Fibroblast of skin of scalp (primary cell): ENCODE data around the gene ESYT1.

Experiments used
- DNase-seq: peaks from one replicate; pipeline ENCODE4 v3.0.0-alpha.2; 2013

The ESYT1 gene

DNA sequence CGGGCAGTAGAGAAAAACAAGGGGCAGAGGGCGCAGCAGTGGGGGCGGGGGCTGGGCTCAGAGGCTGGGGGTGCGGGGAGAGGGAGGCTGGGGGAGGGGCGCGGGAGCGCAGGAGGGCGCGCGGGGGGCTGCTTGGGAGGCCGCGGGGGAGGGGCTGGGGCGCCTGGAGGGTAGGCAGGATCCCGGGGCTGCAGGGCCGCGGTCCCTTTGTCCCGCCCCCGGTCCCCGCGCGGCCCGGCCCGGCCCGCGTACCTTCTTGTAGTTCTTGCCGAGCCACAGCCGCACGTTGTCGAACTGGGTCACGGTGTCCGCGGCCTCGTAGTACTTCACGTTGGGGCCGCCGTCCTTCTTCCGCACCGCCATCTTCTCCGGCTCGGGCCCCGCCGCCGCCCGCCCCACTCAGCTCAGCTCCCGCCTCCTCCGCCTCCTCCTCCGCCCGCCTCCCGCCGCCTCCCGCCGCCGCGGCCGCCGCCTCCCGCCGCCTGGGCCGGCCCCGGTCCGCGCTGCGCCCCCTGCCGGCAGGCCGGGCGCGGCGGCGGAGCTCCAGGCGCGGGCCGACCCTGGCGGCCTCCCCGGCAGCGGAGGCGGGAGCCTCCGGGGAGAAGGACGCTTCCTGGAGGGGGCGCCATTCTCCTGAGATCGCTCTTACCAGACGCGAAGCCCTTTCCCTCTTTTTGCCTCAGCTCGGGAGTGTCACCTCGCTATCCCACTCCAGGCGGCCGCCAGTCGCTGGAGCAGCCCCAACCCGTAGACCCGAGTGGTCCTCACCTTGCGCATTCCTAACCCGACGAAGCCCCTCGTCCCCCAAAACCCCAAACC is 61.2 kb downstream of the ESYT1 start, which contains the start of gene SMARCC2:
TSS of gene SMARCC2 (minus strand) at position 385 of the 819 bp plus-strand sequence. CDS start at position 363, 22 bp downstream.
- DNase-seq, result peak; percentile 91

DNA sequence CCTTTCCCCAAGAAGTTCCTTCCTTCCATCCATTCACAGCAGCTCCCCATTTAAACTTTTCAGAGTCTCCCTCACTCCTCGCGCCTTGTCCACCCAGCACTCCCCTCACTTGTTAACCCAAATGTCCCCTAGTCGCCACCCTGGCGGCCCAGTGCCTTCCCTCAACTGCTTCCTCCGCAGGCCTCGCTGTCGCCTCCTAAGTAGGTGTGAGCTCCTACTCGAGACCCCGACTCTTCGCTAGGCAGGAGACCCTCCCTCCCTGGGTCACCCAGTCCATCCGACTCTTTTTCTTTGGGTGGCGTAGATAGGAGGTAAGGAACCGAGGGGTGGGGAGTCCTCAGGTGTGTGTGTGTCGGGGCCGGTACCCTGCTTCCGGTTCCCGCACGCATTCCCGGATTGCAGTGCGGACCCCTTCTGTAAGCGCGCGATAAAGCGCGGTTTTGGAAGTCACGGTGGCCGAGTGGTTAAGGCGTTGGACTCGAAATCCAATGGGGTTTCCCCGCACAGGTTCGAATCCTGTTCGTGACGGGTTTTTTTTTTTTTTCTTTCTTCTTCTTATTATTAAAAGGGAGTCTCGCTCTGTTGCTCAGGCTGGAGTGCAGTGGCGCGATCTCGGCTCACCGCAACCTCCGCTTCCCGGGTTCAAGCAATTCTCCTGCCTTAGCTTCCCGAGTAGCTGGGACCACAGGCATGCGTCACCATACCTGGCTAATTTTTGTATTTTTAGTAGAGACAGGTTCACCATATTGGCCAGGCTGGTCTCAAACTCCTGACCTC is 62.0 kb downstream of the ESYT1 start:
- peak; percentile 90 for DNase-seq

DNA sequence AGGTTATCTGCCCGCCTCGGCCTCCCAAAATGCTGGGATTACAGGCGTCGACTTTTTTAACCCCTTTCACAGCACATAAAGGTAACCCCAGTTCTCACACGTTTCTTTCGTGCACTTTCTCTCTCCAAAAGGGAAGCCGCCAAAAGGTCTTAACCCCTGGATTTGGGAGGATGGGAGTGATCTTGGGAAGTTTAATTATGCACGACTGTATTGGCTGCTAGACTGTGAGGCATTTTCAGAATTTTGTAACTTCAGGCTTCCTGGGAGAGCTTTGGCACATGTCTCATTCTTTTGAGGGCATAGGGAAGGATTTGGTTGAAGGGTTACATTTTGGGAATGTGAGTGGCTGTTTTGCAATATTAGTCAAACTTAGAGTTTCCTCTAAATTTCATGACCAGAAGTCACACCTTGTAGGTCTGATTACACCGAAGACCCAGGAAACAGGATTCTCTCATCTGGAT is 62.7 kb downstream of the ESYT1 start:
- no peak for DNase-seq

DNA sequence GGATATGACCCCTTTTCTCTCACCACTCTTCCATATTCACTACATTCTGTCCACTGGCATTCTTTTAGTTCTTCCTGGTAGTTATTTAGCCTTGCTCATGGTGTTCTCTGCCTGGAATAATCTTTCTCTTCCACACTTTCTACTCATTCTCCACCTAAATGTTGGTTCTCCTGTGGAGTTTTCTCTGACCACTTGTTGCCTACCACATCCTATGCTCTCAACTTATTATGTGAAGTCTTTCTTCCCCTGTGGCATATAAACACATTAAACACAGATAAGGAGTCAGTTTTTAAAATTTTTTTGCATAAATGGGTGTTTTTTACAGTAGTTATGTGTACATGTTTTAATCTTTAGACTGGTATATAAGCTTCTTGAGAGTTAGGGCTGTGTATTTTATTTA is 64.5 kb downstream of the ESYT1 start:
- no peak for DNase-seq

DNA sequence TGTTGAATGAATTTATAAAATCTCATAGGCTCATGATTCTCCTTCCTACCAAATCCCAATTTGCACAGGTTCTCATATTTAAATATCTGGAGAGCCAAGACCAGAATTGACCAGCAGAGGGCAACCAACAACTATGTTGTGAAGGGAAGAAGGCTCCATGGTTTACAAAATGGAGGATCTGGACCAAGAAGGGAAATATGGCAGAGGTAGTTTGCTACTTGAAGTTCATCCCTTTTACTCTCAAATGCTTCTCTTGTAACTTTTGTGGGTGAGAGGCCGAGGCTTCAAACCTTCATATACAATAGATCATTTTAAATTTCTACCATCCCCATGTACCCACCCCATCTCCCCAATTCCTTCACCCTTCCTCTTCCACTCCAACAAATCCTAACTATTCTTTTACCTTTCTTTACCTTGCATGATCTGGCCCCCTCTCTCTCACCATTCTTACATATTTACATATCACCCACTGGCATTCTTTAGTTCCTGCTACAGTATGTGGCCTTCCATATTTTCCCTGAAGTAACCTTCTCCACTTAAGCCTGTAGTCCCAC is 65.0 kb downstream of the ESYT1 start:
- peak; percentile 88 for DNase-seq
